Motor neuron (in vitro differentiated cells): Measurements from ENCODE around the gene GSTM5. TPM values are rescaled to one million over a fixed set of nuclear protein-coding genes. Genes with fewer than 3 reads are reported as not detected.
"Not testable (repeated sequence)": the region's sequence is repeated elsewhere in the genome, so short reads cannot be mapped to it uniquely, and the experiment has no call there.

Experiments used
- ATAC-seq, 8 experiments: fragments of 200-7000 bp; cut with Tn5 transposase; replicated peaks in 6 of 8; 2 replicates each; pipeline ENCODE4 v1.8.0; 2021; ENCODE audit warnings: mild to moderate bottlenecking in 8 of 8, moderate library complexity in 8 of 8
- H3K27ac ChIP-seq, 2 donors: fragments of 250-450 bp; sonication (Bioruptor Pico); 2 replicates each; pipeline ENCODE4 v1.9.0; 2021; ENCODE audit warnings: antibody characterized with exemption in 2 of 2, mild to moderate bottlenecking in 2 of 2, moderate library complexity in 1 of 2
- H3K4me1 ChIP-seq, 2 donors: fragments of 250-450 bp; sonication (Bioruptor Pico); replicated peaks in 1 of 2; 2 replicates each; pipeline ENCODE4 v1.6.1; 2021; ENCODE audit warnings: antibody characterized with exemption in 2 of 2, mild to moderate bottlenecking in 2 of 2, moderate library complexity in 1 of 2
- H3K4me3 ChIP-seq, 5 donors: fragments of 250-450 bp; sonication (Bioruptor Pico); 2 replicates each; pipeline ENCODE4 v1.9.0; 2021; ENCODE audit warnings: antibody characterized with exemption in 5 of 5, mild to moderate bottlenecking in 5 of 5, moderate library complexity in 4 of 5
- WGBS, 10 experiments: fragments of 450-650 bp; shearing (Covaris generic); methylation state at CpG; one replicate each; pipeline ENCODE4 v1.0.0; 2022; 5-methylcytosine and 5-hydroxymethylcytosine counted together
- in situ Hi-C, 9 experiments: fragments of 400-800 bp; cut with MboI; loops; one replicate each; pipeline ENCODE4 v1.15.0; 2021; ENCODE audit warnings: low sequenced_read_pairs in 9 of 9, low pct_unique_long_range_greater_than_20kb in 2 of 9; ENCODE audit not compliant: unreplicated experiment in 9 of 9
- total RNA-seq, 8 experiments: library from RNA; unstranded; fragments of 300-600 nt; gene quantifications; 2 replicates each; pipeline versions ENCODE4 v1.2.3 to v1.2.4, GENCODE V29; 2022

Gene GSTM5
- total RNA-seq, 8 experiments from 2014 or later, result 0.05 to 2.9 (median 0.82) TPM; not detected in 1

- in situ Hi-C loops, result no loop called here
- WGBS, 10 experiments, result 8 to 93% (median 68%) methylated on average over 1 to 4 of the region's 4 CpGs
- no peak for ATAC-seq
- Histone ChIP-seq H3K4me1 (no peaks in the 10 kb centered on the region), H3K27ac (no peak overlapping the region), H3K4me3 (no peak overlapping the region)
Measured at GRCh38 chr1:109705411-109705810, 6.6 kb upstream of the GSTM5 start.

GRCh38 chr1:109708949-109709348 lies 3.1 kb upstream of the GSTM5 start:
- 79 to 100% (median 93%) methylated on average over 1 to 4 of the region's 4 CpGs; no CpG with 5 or more reads in 2 of the 10 experiments for WGBS, 10 experiments

GRCh38 chr1:109709822-109710221 lies 2.2 kb upstream of the GSTM5 start:
- in situ Hi-C loops, H3K4me3 ChIP-seq, ATAC-seq, H3K4me1 ChIP-seq, H3K27ac ChIP-seq: not testable (repeated sequence)

More at GRCh38 chr1:109708949-109709348, 3.1 kb upstream of the GSTM5 start:
- H3K4me1 ChIP-seq, ATAC-seq, H3K27ac ChIP-seq, in situ Hi-C loops, H3K4me3 ChIP-seq: not testable (repeated sequence)

DNA sequence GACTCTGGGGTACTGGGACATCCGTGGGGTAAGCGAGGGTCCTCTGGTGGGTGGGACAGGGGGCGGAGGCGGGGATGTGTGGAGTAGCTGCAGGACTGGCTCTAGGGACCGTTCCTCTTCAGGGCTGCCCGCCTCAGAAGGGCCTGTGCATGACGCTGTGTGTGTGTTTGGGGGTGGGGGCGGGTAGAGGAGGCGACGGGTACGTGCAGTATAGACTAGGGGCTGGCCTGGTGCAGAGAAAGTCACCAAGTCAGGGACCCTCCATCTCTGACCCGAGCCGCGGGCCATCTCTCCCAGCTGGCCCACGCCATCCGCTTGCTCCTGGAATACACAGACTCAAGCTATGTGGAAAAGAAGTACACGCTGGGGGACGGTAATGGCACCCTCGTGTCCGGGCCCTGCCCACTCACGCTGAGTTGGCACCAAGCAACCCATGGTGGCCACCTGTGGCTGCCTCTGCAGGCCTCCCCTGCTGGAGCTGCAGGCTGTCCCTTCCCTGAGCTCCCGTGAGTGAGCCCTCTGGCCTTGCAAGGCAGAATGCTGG lies 342 bp downstream of the GSTM5 start:
- in situ Hi-C loops, result no loop called here
- Histone ChIP-seq H3K4me3 (no peak overlapping the region), H3K27ac (no peak overlapping the region), H3K4me1 (peaks cover 0 to 2% of the 10 kb centered on the region in 2 donors)
- WGBS, 10 experiments, result 40 to 81% methylated on average over 1 to 12 of the region's 22 CpGs; no CpG with 5 or more reads in 8 of the 10 experiments
- peak in 1 of 8 experiments; percentile 36 for ATAC-seq

DNA sequence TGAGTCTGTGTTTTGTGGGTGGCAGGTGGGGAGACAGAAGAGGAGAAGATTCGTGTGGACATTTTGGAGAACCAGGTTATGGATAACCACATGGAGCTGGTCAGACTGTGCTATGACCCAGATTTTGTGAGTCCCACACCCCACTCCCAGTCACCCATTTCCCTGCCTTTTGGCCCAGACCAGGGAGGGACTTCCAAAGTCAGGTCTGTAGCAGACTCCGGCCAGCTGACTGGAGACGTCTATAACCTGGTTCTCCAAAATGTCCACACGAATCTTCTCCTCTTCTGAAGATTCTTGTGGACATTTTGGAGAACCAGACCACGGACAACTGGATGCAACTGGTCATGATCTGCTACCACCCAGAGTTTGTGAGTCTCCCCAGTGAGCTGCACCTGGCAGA lies 1.6 kb downstream of the GSTM5 start:
- Histone ChIP-seq H3K4me3 (no peak overlapping the region), H3K27ac (no peak overlapping the region), H3K4me1 (peaks cover 0 to 2% of the 10 kb centered on the region in 2 donors)
- ATAC-seq, result no peak
- 40 to 93% (median 80%) methylated on average over 1 to 4 of the region's 5 CpGs; no CpG with 5 or more reads in 5 of the 10 experiments for WGBS, 10 experiments
- in situ Hi-C loops, result no loop called here

DNA sequence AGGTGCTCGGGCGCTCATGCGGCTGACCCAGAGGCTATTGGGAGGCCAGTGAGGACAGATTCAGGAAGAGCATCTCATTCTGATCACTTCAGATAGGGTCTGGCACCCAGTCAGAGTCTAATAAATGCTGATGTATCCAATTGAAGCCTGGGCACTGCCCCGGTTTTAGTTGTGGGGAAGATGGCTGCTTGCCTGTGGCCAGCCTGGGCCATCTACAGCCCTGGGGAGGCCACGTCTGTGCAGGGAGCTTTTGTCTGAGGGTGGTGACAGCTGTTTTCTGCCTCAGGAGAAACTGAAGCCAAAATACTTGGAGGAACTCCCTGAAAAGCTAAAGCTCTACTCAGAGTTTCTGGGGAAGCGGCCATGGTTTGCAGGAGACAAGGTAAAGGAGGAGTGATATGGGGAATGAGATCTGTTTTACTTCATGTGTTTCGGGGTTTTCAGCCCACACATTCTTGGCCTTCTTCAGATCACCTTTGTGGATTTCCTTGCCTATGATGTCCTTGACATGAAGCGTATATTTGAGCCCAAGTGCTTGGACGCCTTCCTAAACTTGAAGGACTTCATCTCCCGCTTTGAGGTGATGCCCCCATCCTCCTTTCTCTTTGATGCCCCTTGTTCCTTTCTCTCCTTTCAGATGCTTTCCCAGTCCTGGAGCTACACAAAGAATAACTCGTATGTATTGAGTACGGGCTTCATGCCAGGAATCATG lies 2.8 kb downstream of the GSTM5 start:
- in situ Hi-C loops, result no loop called here
- H3K27ac ChIP-seq, result no peak overlapping the region
- H3K4me1 ChIP-seq, result peaks cover 0 to 2% of the 10 kb centered on the region in 2 donors
- H3K4me3 ChIP-seq, result no peak overlapping the region
- WGBS, 10 experiments, result 64 to 94% (median 82%) methylated on average over 1 to 9 of the region's 12 CpGs; no CpG with 5 or more reads in 1 of the 10 experiments
- no peak for ATAC-seq

GRCh38 chr1:109716121-109716520 lies 4.1 kb downstream of the GSTM5 start:
- WGBS, 10 experiments, result 80 to 88% methylated on average over 1 to 2 of the region's 3 CpGs; no CpG with 5 or more reads in 8 of the 10 experiments
- Histone ChIP-seq H3K27ac (no peak overlapping the region), H3K4me1 (peaks cover 0 to 2% of the 10 kb centered on the region in 2 donors), H3K4me3 (no peak overlapping the region)
- no peak for ATAC-seq
- in situ Hi-C loops, result no loop called here

GRCh38 chr1:109716570-109717090 lies 4.6 kb downstream of the GSTM5 start:
- WGBS, 10 experiments, result 4 to 100% (median 75%) methylated on average over 1 to 3 of the region's 3 CpGs; no CpG with 5 or more reads in 1 of the 10 experiments
- no peak for ATAC-seq
- Histone ChIP-seq H3K27ac (no peak overlapping the region), H3K4me1 (peaks cover 0 to 2% of the 10 kb centered on the region in 2 donors), H3K4me3 (no peak overlapping the region)
- in situ Hi-C loops, result no loop called here

DNA sequence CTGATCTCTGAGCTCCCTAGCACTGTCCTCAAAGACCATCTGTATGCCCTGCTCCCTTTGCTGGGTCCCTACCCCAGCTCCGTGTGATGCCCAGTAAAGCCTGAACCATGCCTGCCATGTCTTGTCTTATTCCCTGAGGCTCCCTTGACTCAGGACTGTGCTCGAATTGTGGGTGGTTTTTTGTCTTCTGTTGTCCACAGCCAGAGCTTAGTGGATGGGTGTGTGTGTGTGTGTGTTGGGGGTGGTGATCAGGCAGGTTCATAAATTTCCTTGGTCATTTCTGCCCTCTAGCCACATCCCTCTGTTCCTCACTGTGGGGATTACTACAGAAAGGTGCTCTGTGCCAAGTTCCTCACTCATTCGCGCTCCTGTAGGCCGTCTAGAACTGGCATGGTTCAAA lies 5.7 kb downstream of the GSTM5 start:
- WGBS, 10 experiments, result 33 to 100% (median 94%) methylated on average over 1 to 5 of the region's 5 CpGs; no CpG with 5 or more reads in 2 of the 10 experiments
- peak in 1 of 8 experiments; percentile 8 for ATAC-seq
- Histone ChIP-seq H3K4me1 (peaks cover 0 to 2% of the 10 kb centered on the region in 2 donors), H3K4me3 (no peak overlapping the region), H3K27ac (no peak overlapping the region)
- in situ Hi-C loops, result no loop called here

DNA sequence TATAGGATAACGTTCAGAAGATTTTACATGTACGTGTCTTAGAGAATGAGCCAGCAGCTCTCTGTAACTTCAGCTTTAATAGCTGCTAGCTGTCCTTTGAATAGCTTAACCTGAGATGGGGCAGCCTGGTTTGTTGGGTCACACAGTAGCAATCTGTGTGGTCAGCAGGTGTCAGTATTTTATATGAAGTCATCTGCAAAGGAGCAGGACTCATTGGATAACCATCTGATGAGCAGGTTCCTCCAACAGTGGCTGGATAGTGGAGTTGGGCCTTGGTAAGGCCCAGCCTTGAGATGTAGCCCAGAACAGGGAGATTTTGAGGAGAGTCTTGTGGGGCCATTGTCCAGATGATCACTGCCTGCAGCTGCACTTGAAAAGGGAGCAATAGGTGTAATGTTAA lies 6.4 kb downstream of the GSTM5 start:
- Histone ChIP-seq H3K27ac (no peak overlapping the region), H3K4me1 (peaks cover 0 to 2% of the 10 kb centered on the region in 2 donors), H3K4me3 (no peak overlapping the region)
- in situ Hi-C loops, result no loop called here
- ATAC-seq, result peak in 1 of 8 experiments; percentile 4
- WGBS, 10 experiments, result 78 to 100% (median 93%) methylated on average over 1 to 2 of the region's 2 CpGs; no CpG with 5 or more reads in 3 of the 10 experiments

- WGBS, 10 experiments, result 0 to 97% (median 84%) methylated on average over 1 to 5 of the region's 5 CpGs
- H3K27ac ChIP-seq, result no peak overlapping the region
- in situ Hi-C loops, result no loop called here
- H3K4me1 ChIP-seq, result no peaks in the 10 kb centered on the region
- H3K4me3 ChIP-seq, result no peak overlapping the region
- peak in 3 of 8 experiments; percentile 6 to 58 (median 39) for ATAC-seq
Measured at GRCh38 chr1:109719337-109719837, 7.3 kb downstream of the GSTM5 start.

- Histone ChIP-seq H3K4me3 (no peak overlapping the region), H3K27ac (no peak overlapping the region), H3K4me1 (no peaks in the 10 kb centered on the region)
- ATAC-seq, result no peak
- WGBS, 10 experiments, result 53 to 100% (median 81%) methylated on average over 2 to 5 of the region's 5 CpGs; no CpG with 5 or more reads in 2 of the 10 experiments
- in situ Hi-C loops, result no loop called here
Measured at GRCh38 chr1:109721042-109721441, 9.0 kb downstream of the GSTM5 start.

- no peaks in the 10 kb centered on the region for H3K4me1 ChIP-seq
- 67 to 100% (median 80%) methylated on average over 1 of the region's 1 CpG; no CpG with 5 or more reads in 1 of the 10 experiments for WGBS, 10 experiments
- ATAC-seq, result no peak
- in situ Hi-C loops, result no loop called here
- no peak overlapping the region for H3K4me3 ChIP-seq
- no peak overlapping the region for H3K27ac ChIP-seq
Measured at GRCh38 chr1:109721971-109722370, 9.9 kb downstream of the GSTM5 start.
